ENCODE results near the gene CPA2.

- TF ChIP-seq EZH2 (IDR thresholded peaks at IDR 0.05; ENCODE audit: low read length, missing control alignments) = no peak
- TF ChIP-seq, protein P1, sequence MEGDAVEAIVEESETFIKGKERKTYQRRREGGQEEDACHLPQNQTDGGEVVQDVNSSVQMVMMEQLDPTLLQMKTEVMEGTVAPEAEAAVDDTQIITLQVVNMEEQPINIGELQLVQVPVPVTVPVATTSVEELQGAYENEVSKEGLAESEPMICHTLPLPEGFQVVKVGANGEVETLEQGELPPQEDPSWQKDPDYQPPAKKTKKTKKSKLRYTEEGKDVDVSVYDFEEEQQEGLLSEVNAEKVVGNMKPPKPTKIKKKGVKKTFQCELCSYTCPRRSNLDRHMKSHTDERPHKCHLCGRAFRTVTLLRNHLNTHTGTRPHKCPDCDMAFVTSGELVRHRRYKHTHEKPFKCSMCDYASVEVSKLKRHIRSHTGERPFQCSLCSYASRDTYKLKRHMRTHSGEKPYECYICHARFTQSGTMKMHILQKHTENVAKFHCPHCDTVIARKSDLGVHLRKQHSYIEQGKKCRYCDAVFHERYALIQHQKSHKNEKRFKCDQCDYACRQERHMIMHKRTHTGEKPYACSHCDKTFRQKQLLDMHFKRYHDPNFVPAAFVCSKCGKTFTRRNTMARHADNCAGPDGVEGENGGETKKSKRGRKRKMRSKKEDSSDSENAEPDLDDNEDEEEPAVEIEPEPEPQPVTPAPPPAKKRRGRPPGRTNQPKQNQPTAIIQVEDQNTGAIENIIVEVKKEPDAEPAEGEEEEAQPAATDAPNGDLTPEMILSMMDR (conservative IDR thresholded peaks at IDR 0.05 in 1 of 2, IDR thresholded peaks at IDR 0.05 in 1 of 2; ENCODE audit: low read depth in 1 of 2, low read length in 2 of 2) = no peak
These were observed 70.8 kb downstream of the CPA2 start for GRCh38 chr7:130337410-130337971.
